Chondrocyte (in vitro differentiated cells): ENCODE measurements around the gene RPS3. TPM values are rescaled to one million over a fixed set of nuclear protein-coding genes. Genes with fewer than 3 reads are reported as not detected.

ENCODE experiments used
- DNase-seq: peaks from one replicate; pipeline ENCODE4 v3.0.0; 2021; ENCODE audit warnings: mixed read lengths, low spot score
- H3K27ac Mint-ChIP-seq: one replicate; pipeline ENCODE4 v1.8.0; 2021; ENCODE audit warnings: mild to moderate bottlenecking, moderate library complexity, mixed read lengths; ENCODE audit not compliant: unreplicated experiment
- H3K27me3 Mint-ChIP-seq: 2 replicates; pipeline ENCODE4 v1.8.0; 2021; ENCODE audit warnings: low read depth, mixed read lengths
- H3K36me3 Mint-ChIP-seq: 2 replicates; pipeline ENCODE4 v1.8.0; 2021; ENCODE audit warnings: low read depth, mixed read lengths
- H3K4me1 Mint-ChIP-seq: 2 replicates; pipeline ENCODE4 v1.8.0; 2021; ENCODE audit warnings: low read depth, mild to moderate bottlenecking, mixed read lengths
- H3K4me3 Mint-ChIP-seq: one replicate; pipeline ENCODE4 v1.8.0; 2021; ENCODE audit warnings: mild to moderate bottlenecking, moderate library complexity, mixed read lengths; ENCODE audit not compliant: unreplicated experiment
- H3K9me3 Mint-ChIP-seq: 2 replicates; pipeline ENCODE4 v1.8.0; 2021; ENCODE audit warnings: low read depth, mixed read lengths
- total RNA-seq: library from RNA; stranded (reverse); gene quantifications from 3 replicates; pipeline ENCODE4 v1.2.1, GENCODE V29; 2021
- TF ChIP-seq, protein P1 (sequence below): fragments of 200-600 bp; sonication (generic); IDR thresholded peaks from 2 replicates; pipeline ENCODE4 v1.5.0; 2021; ENCODE audit warnings: antibody characterized with exemption, mild to moderate bottlenecking, moderate library complexity

Gene RPS3
- total RNA-seq, 1 donor from 2014 or later = 1,466 TPM

GRCh38 chr11:75421902-75422247 is 22.6 kb downstream of the RPS3 start:
- H3K4me1 Mint-ChIP-seq = peaks cover 58% of the 10 kb centered on the region
- H3K27ac Mint-ChIP-seq = peak overlapping the region; percentile 77
- TF ChIP-seq, protein P1, sequence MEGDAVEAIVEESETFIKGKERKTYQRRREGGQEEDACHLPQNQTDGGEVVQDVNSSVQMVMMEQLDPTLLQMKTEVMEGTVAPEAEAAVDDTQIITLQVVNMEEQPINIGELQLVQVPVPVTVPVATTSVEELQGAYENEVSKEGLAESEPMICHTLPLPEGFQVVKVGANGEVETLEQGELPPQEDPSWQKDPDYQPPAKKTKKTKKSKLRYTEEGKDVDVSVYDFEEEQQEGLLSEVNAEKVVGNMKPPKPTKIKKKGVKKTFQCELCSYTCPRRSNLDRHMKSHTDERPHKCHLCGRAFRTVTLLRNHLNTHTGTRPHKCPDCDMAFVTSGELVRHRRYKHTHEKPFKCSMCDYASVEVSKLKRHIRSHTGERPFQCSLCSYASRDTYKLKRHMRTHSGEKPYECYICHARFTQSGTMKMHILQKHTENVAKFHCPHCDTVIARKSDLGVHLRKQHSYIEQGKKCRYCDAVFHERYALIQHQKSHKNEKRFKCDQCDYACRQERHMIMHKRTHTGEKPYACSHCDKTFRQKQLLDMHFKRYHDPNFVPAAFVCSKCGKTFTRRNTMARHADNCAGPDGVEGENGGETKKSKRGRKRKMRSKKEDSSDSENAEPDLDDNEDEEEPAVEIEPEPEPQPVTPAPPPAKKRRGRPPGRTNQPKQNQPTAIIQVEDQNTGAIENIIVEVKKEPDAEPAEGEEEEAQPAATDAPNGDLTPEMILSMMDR = no peak
- DNase-seq = no peak
- no peaks in the 10 kb centered on the region for H3K9me3 Mint-ChIP-seq
- no peaks in the 10 kb centered on the region for H3K36me3 Mint-ChIP-seq
- H3K27me3 Mint-ChIP-seq = no peaks in the 10 kb centered on the region
- no peak overlapping the region for H3K4me3 Mint-ChIP-seq

DNA sequence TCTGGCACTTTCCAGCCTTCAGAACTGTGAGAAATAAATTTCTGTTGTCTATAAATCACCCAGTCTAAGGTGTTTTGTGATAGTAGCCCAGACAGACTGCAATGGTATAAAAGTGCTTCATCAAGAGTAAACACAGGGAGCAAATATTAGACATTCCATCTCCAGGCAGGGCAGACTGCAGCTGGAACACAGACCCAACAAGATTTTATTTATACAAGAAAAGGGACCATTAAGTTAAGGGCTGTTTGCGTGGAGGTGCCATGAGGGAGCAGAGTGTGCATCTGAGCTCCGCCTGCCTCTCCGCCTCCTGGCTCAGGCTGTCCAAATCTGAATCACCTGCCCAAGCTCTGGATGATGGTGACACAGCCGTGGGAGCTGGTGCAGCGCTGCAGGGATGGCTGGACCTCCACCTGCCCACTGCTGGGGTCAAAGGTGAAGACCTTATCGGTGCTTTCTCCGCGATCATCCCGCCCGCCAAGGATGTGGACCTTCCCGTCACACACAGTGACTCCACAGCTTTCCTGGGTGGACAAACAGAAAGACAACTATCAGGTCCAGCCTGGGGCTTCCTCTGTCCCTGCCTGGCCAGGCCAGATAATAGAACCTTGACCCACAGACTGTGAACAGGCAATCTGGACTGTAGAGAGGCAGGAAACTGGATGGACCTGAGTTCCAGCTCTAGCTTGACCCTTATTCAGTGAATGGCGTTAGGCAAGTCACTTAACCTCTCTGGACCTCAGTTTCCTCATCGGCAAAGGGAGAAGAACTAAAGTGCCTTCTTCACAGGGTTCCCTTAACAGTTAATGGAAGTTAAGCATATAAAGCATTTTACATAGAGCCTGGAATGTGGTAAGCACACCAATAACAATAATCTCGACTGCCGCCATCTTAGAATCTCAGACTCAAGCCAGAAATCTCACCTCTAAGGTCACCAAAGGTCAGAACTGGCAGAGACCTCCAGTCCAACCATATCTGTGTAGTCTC is 23.2 kb downstream of the RPS3 start:
- no peaks in the 10 kb centered on the region for H3K9me3 Mint-ChIP-seq
- no peak for DNase-seq
- H3K27ac Mint-ChIP-seq = peak overlapping the region; percentile 77
- H3K27me3 Mint-ChIP-seq = no peaks in the 10 kb centered on the region
- H3K36me3 Mint-ChIP-seq = no peaks in the 10 kb centered on the region
- H3K4me1 Mint-ChIP-seq = peaks cover 53% of the 10 kb centered on the region
- no peak overlapping the region for H3K4me3 Mint-ChIP-seq
- TF ChIP-seq, protein P1 = no peak

DNA sequence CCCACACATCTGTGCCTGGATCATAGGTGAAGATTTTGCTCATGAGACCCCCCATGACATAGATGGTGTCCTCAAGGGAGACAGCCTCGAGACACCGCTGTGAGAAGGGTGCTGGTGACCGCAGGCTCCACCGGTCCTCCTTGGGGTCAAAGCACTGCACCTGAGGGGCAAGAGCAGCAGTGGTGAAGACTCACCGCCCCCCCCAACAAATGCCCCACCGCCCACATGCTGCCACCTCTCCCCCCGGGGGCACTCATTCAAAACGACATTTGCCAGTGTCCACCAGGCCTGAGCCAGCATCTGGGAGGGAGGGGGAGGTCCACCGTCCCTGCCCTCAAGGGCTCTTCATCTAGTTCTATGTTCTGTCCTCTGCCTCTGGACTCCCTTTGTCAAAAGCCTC is 24.4 kb downstream of the RPS3 start:
- Mint-ChIP-seq H3K27ac (peak overlapping the region; percentile 36), H3K27me3 (no peaks in the 10 kb centered on the region), H3K9me3 (no peaks in the 10 kb centered on the region), H3K4me1 (peaks cover 45% of the 10 kb centered on the region), H3K36me3 (no peaks in the 10 kb centered on the region), H3K4me3 (no peak overlapping the region)
- no peak for DNase-seq
- TF ChIP-seq, protein P1 = no peak

DNA sequence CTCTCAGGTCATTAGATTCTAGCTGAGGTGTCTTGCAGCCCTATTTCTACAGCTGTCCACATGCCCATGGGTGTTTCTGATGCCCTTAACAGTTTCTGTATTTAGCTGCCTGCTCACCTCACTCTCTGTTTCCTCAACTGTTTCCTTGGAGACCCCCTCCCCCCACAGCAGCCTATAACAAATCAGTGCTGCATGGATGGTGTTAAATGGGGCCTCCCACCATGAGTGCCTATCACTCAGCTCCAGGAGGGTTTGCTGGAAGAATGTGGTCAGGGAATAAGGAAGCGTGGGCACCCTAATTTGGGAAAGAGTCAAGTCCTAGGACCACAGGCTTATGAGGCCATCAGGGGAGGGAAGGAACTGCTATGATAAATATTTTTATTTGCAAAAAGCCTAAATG is 25.1 kb downstream of the RPS3 start:
- Mint-ChIP-seq H3K27me3 (no peaks in the 10 kb centered on the region), H3K4me1 (peaks cover 46% of the 10 kb centered on the region), H3K36me3 (peaks cover 3% of the 10 kb centered on the region), H3K9me3 (peaks cover 2% of the 10 kb centered on the region), H3K4me3 (no peak overlapping the region), H3K27ac (no peak overlapping the region)
- TF ChIP-seq, protein P1 = no peak
- DNase-seq = no peak

GRCh38 chr11:75425422-75425821 is 26.1 kb downstream of the RPS3 start:
- Mint-ChIP-seq H3K27ac (no peak overlapping the region), H3K4me3 (no peak overlapping the region), H3K4me1 (peaks cover 44% of the 10 kb centered on the region), H3K9me3 (peaks cover 3% of the 10 kb centered on the region), H3K36me3 (peaks cover 4% of the 10 kb centered on the region), H3K27me3 (no peaks in the 10 kb centered on the region)
- DNase-seq = no peak
- TF ChIP-seq, protein P1 = peak; percentile 57
